Tibial nerve (tissue), 4 donors: ENCODE measurements around the gene PLXDC2. TPM values are rescaled to one million over a fixed set of nuclear protein-coding genes. Genes with fewer than 3 reads are reported as not detected.
A peak's percentile ranks its signal among the peaks of the same experiment; 100 is the strongest.

Source experiments
- DNase-seq, 2 donors: peaks; one replicate each; pipeline ENCODE4 v3.0.0-alpha.2; 2019; ENCODE audit warnings: low spot score in 2 of 2
- H3K27ac ChIP-seq, 4 donors: fragments of 200-600 bp; sonication (generic) in 3 of 4; one replicate each; pipeline ENCODE4 v1.5.1; 2017 to 2019; ENCODE audit warnings: mild to moderate bottlenecking in 1 of 4
- H3K27me3 ChIP-seq, 2 donors: fragments of 200-600 bp; sonication (generic) in 1 of 2; one replicate each; pipeline versions ENCODE4 v1.5.1 to v1.6.0; 2017 to 2019
- H3K36me3 ChIP-seq, 3 donors: fragments of 200-600 bp; sonication (generic); one replicate each; pipeline ENCODE4 v1.5.1; 2018 to 2019
- H3K4me1 ChIP-seq, 4 donors: fragments of 200-600 bp; sonication (generic) in 3 of 4; one replicate each; pipeline ENCODE4 v1.5.1; 2017 to 2019
- H3K4me3 ChIP-seq, 4 donors: fragments of 200-600 bp; sonication (generic) in 3 of 4; one replicate each; pipeline ENCODE4 v1.5.1; 2017 to 2019; ENCODE audit warnings: mild to moderate bottlenecking in 1 of 4, moderate library complexity in 1 of 4
- H3K9me3 ChIP-seq, 4 donors: fragments of 200-600 bp; sonication (generic) in 3 of 4; one replicate each; pipeline ENCODE4 v1.5.1; 2017 to 2019
- CTCF ChIP-seq, 5 experiments: fragments of 200-600 bp in 3 of 5; fragments of 450-650 bp in 2 of 5; sonication (generic) in 3 of 5; IDR thresholded peaks; one replicate each; pipeline ENCODE4 v1.5.1; 2016 to 2019; ENCODE audit warnings: antibody characterized with exemption in 5 of 5, mild to moderate bottlenecking in 3 of 5, moderate library complexity in 2 of 5
- EP300 ChIP-seq, 2 donors: sonication (generic); formaldehyde crosslinking; IDR thresholded peaks; one replicate each; pipeline ENCODE4 v1.6.1; 2017; ENCODE audit warnings: antibody characterized with exemption in 2 of 2, mild to moderate bottlenecking in 1 of 2
- POLR2A ChIP-seq, 2 donors: fragments of 450-650 bp; IDR thresholded peaks; one replicate each; pipeline ENCODE4 v1.6.1; 2017; ENCODE audit warnings: antibody characterized with exemption in 2 of 2, mild to moderate bottlenecking in 2 of 2, moderate library complexity in 2 of 2
- WGBS, 2 donors: methylation state at CpG; one replicate each; pipeline ENCODE4 v1.1.5; 2018; 5-methylcytosine and 5-hydroxymethylcytosine counted together
- total RNA-seq, 4 donors: library from RNA; depleted of rRNA; stranded (reverse); fragments of >200 nt; gene quantifications; one replicate each; pipeline ENCODE4 v1.1.0, GENCODE V29; 2016

PLXDC2 gene
- total RNA-seq, 4 donors from 2014 or later, result 55.2 to 79.2 (median 74.5) TPM

GRCh38 chr10:19944911-19945663 lies 128.9 kb downstream of the PLXDC2 start:
- DNase-seq, result no peak
- H3K4me3 ChIP-seq, result no peak overlapping the region
- H3K4me1 ChIP-seq, result peaks cover 0 to 54% (median 4%) of the 10 kb centered on the region in 4 donors
- H3K27me3 ChIP-seq, result no peaks in the 10 kb centered on the region
- H3K36me3 ChIP-seq, result no peaks in the 10 kb centered on the region
- no peak for TF ChIP-seq CTCF (IDR thresholded peaks at IDR 0.05)
- TF ChIP-seq EP300 (IDR thresholded peaks at IDR 0.05), result peak in 1 of 2 donors; percentile 12
- no peaks in the 10 kb centered on the region for H3K9me3 ChIP-seq
- H3K27ac ChIP-seq, result peak overlapping the region in 2 of 4 donors; percentile 15 to 39
- WGBS, 2 donors, result 63 to 70% methylated on average over 6 of the region's 6 CpGs

GRCh38 chr10:19946245-19946644 lies 130.0 kb downstream of the PLXDC2 start:
- 86 to 92% methylated on average over 4 of the region's 4 CpGs for WGBS, 2 donors
- no peak for DNase-seq

GRCh38 chr10:19946791-19947190 lies 130.6 kb downstream of the PLXDC2 start:
- peak overlapping the region in 1 of 4 donors; percentile 19 for H3K27ac ChIP-seq
- no peaks in the 10 kb centered on the region for H3K9me3 ChIP-seq

More at GRCh38 chr10:19946245-19946644, 130.0 kb downstream of the PLXDC2 start:
- TF ChIP-seq CTCF (IDR thresholded peaks at IDR 0.05) (no peak), EP300 (IDR thresholded peaks at IDR 0.05) (no peak), POLR2A (IDR thresholded peaks at IDR 0.05) (no peak)
- peaks cover 0 to 50% (median 4%) of the 10 kb centered on the region in 4 donors for H3K4me1 ChIP-seq
- H3K4me3 ChIP-seq, result no peak overlapping the region
- H3K27me3 ChIP-seq, result no peaks in the 10 kb centered on the region
- no peaks in the 10 kb centered on the region for H3K36me3 ChIP-seq
- H3K27ac ChIP-seq, result no peak overlapping the region
- no peaks in the 10 kb centered on the region for H3K9me3 ChIP-seq

GRCh38 chr10:19947215-19947614 lies 131.0 kb downstream of the PLXDC2 start:
- Histone ChIP-seq H3K27ac (peak overlapping the region in 1 of 4 donors; percentile 19), H3K9me3 (no peaks in the 10 kb centered on the region), H3K27me3 (no peaks in the 10 kb centered on the region), H3K4me3 (no peak overlapping the region), H3K4me1 (peaks cover 0 to 45% (median 4%) of the 10 kb centered on the region in 4 donors), H3K36me3 (no peaks in the 10 kb centered on the region)
- no peak for DNase-seq
- 25 to 35% methylated on average over 3 of the region's 3 CpGs for WGBS, 2 donors
- TF ChIP-seq CTCF (IDR thresholded peaks at IDR 0.05) (no peak), POLR2A (IDR thresholded peaks at IDR 0.05) (no peak), EP300 (IDR thresholded peaks at IDR 0.05) (peak in 1 of 2 donors; percentile 42)

More at GRCh38 chr10:19946791-19947190, 130.6 kb downstream of the PLXDC2 start:
- Histone ChIP-seq H3K36me3 (no peaks in the 10 kb centered on the region), H3K4me3 (no peak overlapping the region), H3K4me1 (peaks cover 0 to 46% (median 4%) of the 10 kb centered on the region in 4 donors), H3K27me3 (no peaks in the 10 kb centered on the region)
- WGBS, 2 donors, result 81 to 89% methylated on average over 8 of the region's 8 CpGs
- no peak for DNase-seq
- TF ChIP-seq CTCF (IDR thresholded peaks at IDR 0.05) (no peak), EP300 (IDR thresholded peaks at IDR 0.05) (no peak), POLR2A (IDR thresholded peaks at IDR 0.05) (no peak)

- 58 to 68% methylated on average over 2 of the region's 2 CpGs for WGBS, 2 donors
- TF ChIP-seq CTCF (IDR thresholded peaks at IDR 0.05) (no peak), EP300 (IDR thresholded peaks at IDR 0.05) (no peak), POLR2A (IDR thresholded peaks at IDR 0.05) (no peak)
These were observed 131.4 kb downstream of the PLXDC2 start for GRCh38 chr10:19947656-19948055.

More at GRCh38 chr10:19947656-19948055, 131.4 kb downstream of the PLXDC2 start:
- Histone ChIP-seq H3K4me1 (peaks cover 0 to 48% (median 4%) of the 10 kb centered on the region in 4 donors), H3K4me3 (no peak overlapping the region), H3K27me3 (no peaks in the 10 kb centered on the region), H3K9me3 (no peaks in the 10 kb centered on the region), H3K27ac (peak overlapping the region in 1 of 4 donors; percentile 7), H3K36me3 (no peaks in the 10 kb centered on the region)
- no peak for DNase-seq
